DLD1 (cell line): ENCODE results near the gene SEMA6B.
"Not testable (repeated sequence)": the region's sequence is repeated elsewhere in the genome, so short reads cannot be mapped to it uniquely, and the experiment has no call there.

Source experiments
- in situ Hi-C: cut with HindIII; loops from 2 replicates; pipeline ENCODE4 v1.10.0; 2017; ENCODE audit warnings: low sequenced_read_pairs

The SEMA6B gene

DNA sequence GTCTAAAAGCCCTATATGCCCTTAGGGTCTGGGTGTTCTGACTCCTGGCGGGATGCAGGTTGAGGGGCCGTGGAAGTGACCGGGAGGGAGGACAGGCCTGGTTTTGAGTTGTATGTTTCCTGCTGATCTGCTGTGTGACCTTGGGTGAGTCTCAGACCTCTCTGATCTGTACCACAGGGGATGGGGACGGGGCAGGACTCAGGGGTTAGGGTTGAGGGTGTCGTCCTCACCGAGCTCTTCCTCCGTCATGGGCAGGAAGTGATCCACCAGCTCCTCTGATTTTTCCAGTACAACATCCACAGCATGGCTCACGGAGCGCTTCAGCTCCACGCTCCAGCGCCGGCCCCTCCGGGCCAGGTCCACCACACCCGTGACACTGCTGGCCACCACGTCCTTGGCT lies 30.6 kb downstream of the SEMA6B start:
- in situ Hi-C loops = no loop called here

GRCh38 chr19:4527377-4527776 lies 32.1 kb downstream of the SEMA6B start:
- in situ Hi-C loops = not testable (repeated sequence)

- in situ Hi-C loops = no loop called here
Measured at GRCh38 chr19:4525563-4526002, 33.9 kb downstream of the SEMA6B start.

DNA sequence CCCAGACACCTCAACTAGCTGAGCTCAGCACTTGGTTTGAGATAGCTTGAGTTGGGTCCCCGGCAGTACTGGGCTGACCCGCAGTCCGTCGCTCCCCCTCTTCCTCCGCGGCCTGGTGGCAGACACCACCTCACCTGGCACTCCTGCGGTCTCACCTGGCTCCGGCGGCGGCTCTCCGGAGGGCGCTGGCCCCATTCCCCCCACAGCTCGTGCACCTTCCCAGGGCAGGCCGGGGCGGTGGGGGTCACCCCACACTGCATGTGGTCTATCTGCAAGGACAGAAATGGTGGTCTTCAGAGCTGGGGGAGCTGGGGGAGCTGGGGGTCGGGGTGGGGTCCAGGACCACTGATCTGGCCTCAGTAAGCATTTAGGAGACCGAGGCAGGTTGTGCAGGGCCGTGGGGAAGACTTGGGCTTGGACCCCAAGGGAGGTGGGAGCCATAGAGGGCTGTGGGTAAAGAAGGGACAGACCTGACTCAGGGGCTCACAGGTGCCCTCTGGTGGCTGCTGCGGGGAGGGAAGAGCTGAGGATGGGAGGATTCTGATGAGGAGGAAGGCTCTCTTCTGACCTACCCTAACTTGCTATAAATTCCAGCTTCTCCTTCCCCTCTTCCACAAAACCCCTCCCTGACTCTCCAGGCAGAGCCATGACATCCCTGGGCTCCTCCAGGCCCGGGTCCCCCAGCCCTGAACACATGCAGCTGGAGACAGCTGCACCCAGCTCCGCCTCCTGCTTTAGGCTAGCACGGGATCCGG lies 34.5 kb downstream of the SEMA6B start:
- in situ Hi-C loops = no loop called here

- in situ Hi-C loops = no loop called here
Measured at GRCh38 chr19:4523306-4524110, 36.0 kb downstream of the SEMA6B start.

- in situ Hi-C loops = no loop called here
Measured at GRCh38 chr19:4522291-4523002, 37.0 kb downstream of the SEMA6B start.

DNA sequence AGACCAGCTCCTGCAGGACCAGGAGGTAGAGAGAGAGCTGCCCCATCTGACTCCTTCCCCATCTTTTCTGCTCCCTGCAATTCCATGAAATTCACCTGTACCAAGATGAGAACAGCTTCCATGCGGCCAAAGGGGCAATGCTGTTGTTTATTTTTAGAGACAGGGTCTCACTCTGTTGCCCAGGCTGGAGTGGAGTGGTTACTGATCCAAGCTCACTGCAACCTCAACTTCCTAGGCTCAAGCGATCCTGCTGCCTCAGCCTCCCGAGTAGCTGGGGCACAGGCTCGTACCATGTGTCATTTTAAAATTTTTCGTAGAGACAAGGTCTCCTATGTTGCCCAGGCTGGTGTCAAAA lies 37.6 kb downstream of the SEMA6B start:
- in situ Hi-C loops = no loop called here

- in situ Hi-C loops = no loop called here
Measured at GRCh38 chr19:4521170-4521887, 38.2 kb downstream of the SEMA6B start.

GRCh38 chr19:4519521-4520277 lies 39.8 kb downstream of the SEMA6B start:
- in situ Hi-C loops = no loop called here

DNA sequence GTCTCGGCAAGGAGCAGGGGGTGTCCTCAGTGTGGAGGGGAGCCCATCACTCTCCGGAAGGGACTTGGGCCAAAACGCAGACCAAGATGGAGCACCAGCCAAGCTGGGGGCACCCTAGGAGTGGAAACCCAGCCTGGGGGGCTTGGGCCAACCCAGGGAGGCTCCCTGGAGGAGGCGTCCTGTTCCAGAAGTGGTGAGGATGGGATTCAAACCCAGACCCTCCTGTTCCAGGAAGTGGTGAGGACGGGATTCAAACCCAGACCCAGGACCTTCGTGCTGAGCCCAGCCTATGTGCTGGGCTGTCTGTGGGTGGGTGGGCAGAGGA lies 40.4 kb downstream of the SEMA6B start:
- in situ Hi-C loops = no loop called here

DNA sequence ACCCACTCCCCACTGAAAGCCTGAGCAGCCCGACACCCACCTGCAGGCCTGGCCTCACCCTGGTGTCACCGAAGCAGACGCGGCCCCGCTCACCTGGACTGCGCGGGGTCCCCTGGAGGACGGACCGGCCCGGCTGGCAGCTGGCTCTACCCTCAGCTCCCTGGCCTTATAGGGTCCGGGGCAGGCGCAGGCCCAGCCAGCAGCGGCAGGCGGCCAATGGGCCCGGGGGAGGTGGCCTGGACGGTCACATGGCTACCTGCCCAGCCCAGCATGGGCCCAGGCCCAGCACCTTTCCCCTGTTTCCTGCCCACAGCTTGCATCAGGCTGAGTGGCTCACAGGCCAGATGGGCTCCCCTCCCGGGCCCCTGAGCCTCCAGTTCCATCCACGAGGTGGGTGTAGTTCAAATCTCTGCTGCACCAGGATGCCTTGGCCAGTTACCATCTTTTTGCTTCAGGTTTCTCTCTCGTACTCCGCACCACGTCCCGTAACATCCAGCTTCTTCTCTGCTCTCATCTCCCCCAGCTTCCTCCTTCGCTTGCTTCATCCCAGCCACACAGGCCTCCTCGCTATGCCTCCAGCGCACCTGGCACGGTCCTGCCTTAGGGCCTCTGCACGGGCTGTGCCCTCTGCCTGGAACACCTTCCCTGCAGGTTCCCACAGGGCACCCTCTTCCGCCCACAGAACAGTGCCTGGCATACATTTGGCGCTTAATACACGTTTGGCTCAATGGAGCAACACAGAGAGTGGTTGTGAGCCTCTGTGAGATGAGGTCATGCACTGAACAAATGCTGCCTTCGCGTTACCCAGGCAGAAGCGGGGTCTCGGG lies 40.9 kb downstream of the SEMA6B start, which contains the start of gene PLIN4:
Gene PLIN4 (minus strand): TSS at position 142 of the 827 bp plus-strand sequence. CDS start 214 bp downstream, outside the sequence.
- in situ Hi-C loops = no loop called here

GRCh38 chr19:4517451-4518057 lies 41.9 kb downstream of the SEMA6B start:
- in situ Hi-C loops = no loop called here

DNA sequence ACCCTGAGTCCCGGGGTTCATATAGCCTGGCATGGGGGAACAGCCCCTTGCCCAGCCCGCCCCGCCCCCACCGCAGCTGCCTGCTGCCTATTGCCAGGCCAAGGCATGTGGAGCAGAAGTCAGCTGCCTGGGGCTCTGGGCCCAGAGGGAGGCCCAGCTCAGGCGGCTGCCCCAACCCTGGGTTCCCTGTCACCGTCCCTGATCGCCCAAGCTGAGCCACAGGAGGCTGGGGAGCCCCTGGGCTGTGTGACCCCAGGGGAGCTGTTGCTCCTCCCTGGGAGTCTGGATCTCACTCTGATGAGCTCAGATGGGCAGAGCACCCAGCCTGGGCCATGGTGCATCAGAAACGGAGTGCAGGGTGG lies 42.6 kb downstream of the SEMA6B start:
- in situ Hi-C loops = no loop called here

GRCh38 chr19:4516199-4516938 lies 43.1 kb downstream of the SEMA6B start:
- in situ Hi-C loops = no loop called here

GRCh38 chr19:4515732-4516131 lies 43.8 kb downstream of the SEMA6B start:
- in situ Hi-C loops = no loop called here

DNA sequence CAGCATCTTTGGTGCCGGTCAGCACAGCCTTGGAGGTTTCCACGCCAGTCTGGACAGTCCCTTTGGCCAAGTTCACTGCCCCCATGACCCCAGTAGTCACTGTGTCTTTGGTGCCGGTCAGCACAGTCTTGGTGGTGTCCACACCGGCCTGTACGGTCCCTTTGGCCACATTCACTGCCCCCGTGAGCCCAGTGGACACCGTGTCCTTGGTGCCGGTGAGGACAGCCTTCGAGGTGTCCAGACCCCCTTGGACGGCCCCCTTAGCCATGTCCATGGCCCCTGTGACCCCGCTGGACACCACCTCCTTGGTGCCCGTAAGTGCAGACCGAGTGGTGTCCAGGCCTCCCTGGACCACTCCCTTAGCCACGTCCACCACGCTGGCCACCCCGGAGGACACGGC lies 46.2 kb downstream of the SEMA6B start:
- in situ Hi-C loops = no loop called here

DNA sequence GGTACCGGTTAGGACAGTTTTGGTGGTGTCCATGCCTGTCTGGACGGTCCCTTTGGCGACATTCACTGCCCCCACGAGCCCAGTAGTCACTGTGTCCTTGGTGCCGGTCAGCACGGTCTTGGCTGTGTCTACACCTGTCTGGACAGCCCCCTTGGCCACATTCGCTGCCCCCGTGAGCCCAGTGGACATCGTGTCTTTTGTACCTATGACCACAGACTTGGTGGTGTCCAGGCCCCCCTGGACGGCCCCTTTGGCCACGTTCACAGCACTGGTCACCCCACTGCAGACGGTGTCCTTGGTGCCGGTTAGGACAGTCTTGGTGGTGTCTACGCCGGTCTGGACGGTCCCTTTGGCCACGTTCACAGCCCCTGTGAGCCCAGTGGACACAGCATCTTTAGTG lies 47.4 kb downstream of the SEMA6B start:
- in situ Hi-C loops = no loop called here

GRCh38 chr19:4511300-4512054 lies 48.0 kb downstream of the SEMA6B start:
- in situ Hi-C loops = no loop called here
